C4-2B (cell line): ENCODE results near the gene CRABP1.

Source experiments
- ZFX ChIP-seq: fragments of 450-650 bp; IDR thresholded peaks from 2 replicates; pipeline ENCODE4 v1.6.1; 2017
- TF ChIP-seq, protein P1 (sequence below): fragments of 450-650 bp; conservative IDR thresholded peaks from 2 replicates; pipeline ENCODE4 v1.5.1; 2017; ENCODE audit warnings: mild to moderate bottlenecking

DNA sequence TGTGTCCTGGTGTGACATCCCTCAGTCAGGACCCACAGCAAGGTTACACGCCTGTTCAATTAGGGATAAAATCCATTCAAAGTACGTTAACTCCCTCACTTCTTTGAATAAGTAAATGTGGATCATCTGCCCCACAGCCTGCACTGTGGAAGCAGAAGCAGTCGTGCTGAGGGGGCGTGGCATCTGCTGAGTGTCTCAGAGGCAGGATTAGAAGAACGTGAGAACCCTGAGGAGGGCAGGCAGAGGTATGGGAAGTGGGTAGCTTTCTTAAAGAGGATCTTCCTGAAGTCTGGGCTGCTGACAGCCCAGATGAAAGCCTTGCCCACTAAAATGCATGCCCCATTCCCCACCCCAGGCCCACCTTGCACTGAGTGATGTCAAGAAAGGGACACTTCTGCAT lies 28.5 kb downstream of the CRABP1 start:
- TF ChIP-seq, protein P1, sequence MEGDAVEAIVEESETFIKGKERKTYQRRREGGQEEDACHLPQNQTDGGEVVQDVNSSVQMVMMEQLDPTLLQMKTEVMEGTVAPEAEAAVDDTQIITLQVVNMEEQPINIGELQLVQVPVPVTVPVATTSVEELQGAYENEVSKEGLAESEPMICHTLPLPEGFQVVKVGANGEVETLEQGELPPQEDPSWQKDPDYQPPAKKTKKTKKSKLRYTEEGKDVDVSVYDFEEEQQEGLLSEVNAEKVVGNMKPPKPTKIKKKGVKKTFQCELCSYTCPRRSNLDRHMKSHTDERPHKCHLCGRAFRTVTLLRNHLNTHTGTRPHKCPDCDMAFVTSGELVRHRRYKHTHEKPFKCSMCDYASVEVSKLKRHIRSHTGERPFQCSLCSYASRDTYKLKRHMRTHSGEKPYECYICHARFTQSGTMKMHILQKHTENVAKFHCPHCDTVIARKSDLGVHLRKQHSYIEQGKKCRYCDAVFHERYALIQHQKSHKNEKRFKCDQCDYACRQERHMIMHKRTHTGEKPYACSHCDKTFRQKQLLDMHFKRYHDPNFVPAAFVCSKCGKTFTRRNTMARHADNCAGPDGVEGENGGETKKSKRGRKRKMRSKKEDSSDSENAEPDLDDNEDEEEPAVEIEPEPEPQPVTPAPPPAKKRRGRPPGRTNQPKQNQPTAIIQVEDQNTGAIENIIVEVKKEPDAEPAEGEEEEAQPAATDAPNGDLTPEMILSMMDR: no peak
- no peak for TF ChIP-seq ZFX
